Neural progenitor cell (in vitro differentiated cells): Measurements from ENCODE around the gene SNX4. TPM values are rescaled to one million over a fixed set of nuclear protein-coding genes. Genes with fewer than 3 reads are reported as not detected.
"Not testable (repeated sequence)": the region's sequence is repeated elsewhere in the genome, so short reads cannot be mapped to it uniquely, and the experiment has no call there.

Source experiments
- DNase-seq: peaks from one replicate; pipeline ENCODE4 v3.0.0-alpha.2; 2016; ENCODE audit warnings: low spot score
- H2AFZ ChIP-seq: fragments of 200-600 bp; sonication (generic); replicated peaks from 2 replicates; pipeline ENCODE4 v1.6.1; 2016; ENCODE audit warnings: antibody characterized with exemption
- H3F3A ChIP-seq: fragments of 200-600 bp; sonication (generic); 2 replicates; pipeline ENCODE4 v1.6.1; 2016; ENCODE audit warnings: antibody characterized with exemption, low read depth
- H3K27ac ChIP-seq: fragments of 200-600 bp; sonication (generic); 2 replicates; pipeline ENCODE4 v1.5.1; 2016; ENCODE audit warnings: mild to moderate bottlenecking
- H3K27me3 ChIP-seq: fragments of 200-600 bp; sonication (generic); 2 replicates; pipeline ENCODE4 v1.6.1; 2016; ENCODE audit warnings: mild to moderate bottlenecking, moderate library complexity
- H3K36me3 ChIP-seq: fragments of 200-600 bp; sonication (generic); 2 replicates; pipeline ENCODE4 v1.5.1; 2016
- H3K4me1 ChIP-seq: fragments of 200-600 bp; sonication (generic); 2 replicates; pipeline ENCODE4 v1.6.1; 2016; ENCODE audit warnings: mixed run types
- H3K4me2 ChIP-seq: fragments of 200-600 bp; sonication (generic); 2 replicates; pipeline ENCODE4 v1.6.1; 2016
- H3K4me3 ChIP-seq: fragments of 200-600 bp; sonication (generic); 2 replicates; pipeline ENCODE4 v1.5.1; 2016
- H3K79me2 ChIP-seq: fragments of 200-600 bp; sonication (generic); 2 replicates; pipeline ENCODE4 v1.6.1; 2016; ENCODE audit warnings: low read depth
- H3K9ac ChIP-seq: fragments of 200-600 bp; sonication (generic); 2 replicates; pipeline ENCODE4 v1.6.1; 2016
- H3K9me3 ChIP-seq: fragments of 200-600 bp; sonication (generic); 2 replicates; pipeline ENCODE4 v1.5.1; 2016; ENCODE audit warnings: low read depth
- H4K20me1 ChIP-seq: fragments of 200-600 bp; sonication (generic); 2 replicates; pipeline ENCODE4 v1.6.1; 2016; ENCODE audit warnings: low read depth
- H3K27ac Mint-ChIP-seq: 3 replicates; pipeline ENCODE4 v1.8.0; 2021; ENCODE audit warnings: mixed read lengths
- H3K27me3 Mint-ChIP-seq: 2 replicates; pipeline ENCODE4 v1.8.0; 2022; ENCODE audit warnings: low read depth, mild to moderate bottlenecking, inconsistent platforms, moderate library complexity, mixed read lengths; ENCODE audit not compliant: insufficient read depth
- H3K36me3 Mint-ChIP-seq: 3 replicates; pipeline ENCODE4 v1.8.0; 2021; ENCODE audit warnings: mixed read lengths
- H3K4me1 Mint-ChIP-seq: 3 replicates; pipeline ENCODE4 v1.8.0; 2021; ENCODE audit warnings: mixed read lengths
- H3K4me3 Mint-ChIP-seq: 3 replicates; pipeline ENCODE4 v1.8.0; 2021; ENCODE audit warnings: mild to moderate bottlenecking, moderate library complexity, mixed read lengths
- H3K9me3 Mint-ChIP-seq: 3 replicates; pipeline ENCODE4 v1.8.0; 2020; ENCODE audit warnings: mixed read lengths
- CTCF ChIP-seq: fragments of 200-600 bp; sonication (generic); IDR thresholded peaks from 2 replicates; pipeline ENCODE4 v1.5.1; 2017; ENCODE audit warnings: antibody characterized with exemption, mild to moderate bottlenecking
- EZH2 ChIP-seq: fragments of 200-600 bp; sonication (generic); IDR thresholded peaks from 2 replicates; pipeline ENCODE4 v1.6.1; 2017; ENCODE audit warnings: antibody characterized with exemption, mild to moderate bottlenecking, moderate library complexity
- EZH2phosphoT487 ChIP-seq: fragments of 200-600 bp; sonication (generic); IDR thresholded peaks from 2 replicates; pipeline ENCODE4 v1.6.1; 2017; ENCODE audit warnings: antibody characterized with exemption
- total RNA-seq: library from RNA; depleted of rRNA; stranded (reverse); fragments of >200 nt; gene quantifications from 2 replicates; pipeline ENCODE4 v1.2.3, GENCODE V29; 2015; ENCODE audit warnings: low replicate concordance

Gene SNX4
- total RNA-seq, 1 donor from 2014 or later, result 65.4 TPM

GRCh38 chr3:125528920-125529319 lies 8.9 kb upstream of the SNX4 start:
- TF ChIP-seq CTCF (no peak), EZH2phosphoT487 (no peak), EZH2 (no peak)
- no peak overlapping the region for H3K4me3 Mint-ChIP-seq
- Histone ChIP-seq H3K9ac (no peak overlapping the region), H3K4me3 (no peak overlapping the region), H4K20me1 (no peaks in the 10 kb centered on the region), H3K79me2 (no peaks in the 10 kb centered on the region), H3K36me3 (peaks cover 20% of the 10 kb centered on the region), H2AFZ (no peak overlapping the region), H3K27ac (no peak overlapping the region), H3K9me3 (no peaks in the 10 kb centered on the region), H3K4me2 (no peak overlapping the region), H3F3A (no peaks in the 10 kb centered on the region), H3K4me1 (no peaks in the 10 kb centered on the region), H3K27me3 (no peaks in the 10 kb centered on the region)
- no peaks in the 10 kb centered on the region for H3K27me3 Mint-ChIP-seq
- H3K36me3 Mint-ChIP-seq, result peaks cover 15% of the 10 kb centered on the region
- no peak for DNase-seq
- no peak overlapping the region for H3K27ac Mint-ChIP-seq
- H3K4me1 Mint-ChIP-seq, result peaks cover 1% of the 10 kb centered on the region
- no peaks in the 10 kb centered on the region for H3K9me3 Mint-ChIP-seq

GRCh38 chr3:125525153-125525552 lies 5.2 kb upstream of the SNX4 start:
- Histone ChIP-seq H3K4me3 (no peak overlapping the region), H3K9ac (no peak overlapping the region), H2AFZ (no peak overlapping the region), H3K4me1 (no peaks in the 10 kb centered on the region), H3K79me2 (no peaks in the 10 kb centered on the region), H3F3A (peaks cover 10% of the 10 kb centered on the region), H3K4me2 (no peak overlapping the region), H4K20me1 (no peaks in the 10 kb centered on the region), H3K9me3 (no peaks in the 10 kb centered on the region), H3K27ac (no peak overlapping the region), H3K27me3 (no peaks in the 10 kb centered on the region), H3K36me3 (peaks cover 13% of the 10 kb centered on the region)
- H3K4me3 Mint-ChIP-seq, result no peak overlapping the region
- DNase-seq, result no peak
- peaks cover 3% of the 10 kb centered on the region for H3K27me3 Mint-ChIP-seq
- no peaks in the 10 kb centered on the region for H3K9me3 Mint-ChIP-seq
- H3K4me1 Mint-ChIP-seq, result peaks cover 10% of the 10 kb centered on the region
- H3K36me3 Mint-ChIP-seq, result peaks cover 9% of the 10 kb centered on the region
- TF ChIP-seq CTCF (no peak), EZH2phosphoT487 (no peak), EZH2 (no peak)
- no peak overlapping the region for H3K27ac Mint-ChIP-seq

- Histone ChIP-seq H3K4me3 (peak overlapping the region; percentile 71), H2AFZ (peak overlapping the region; percentile 59), H3K4me2 (peak overlapping the region; percentile 87), H4K20me1 (peaks cover 13% of the 10 kb centered on the region), H3K79me2 (peaks cover 41% of the 10 kb centered on the region)
- H3K36me3 Mint-ChIP-seq, H3K9me3 Mint-ChIP-seq, DNase-seq, H3F3A ChIP-seq, H3K36me3 ChIP-seq, H3K9me3 ChIP-seq, H3K9ac ChIP-seq, H3K27ac ChIP-seq, H3K27me3 Mint-ChIP-seq, H3K4me1 ChIP-seq, H3K27me3 ChIP-seq: not testable (repeated sequence)
- Mint-ChIP-seq H3K4me1 (peaks cover 20% of the 10 kb centered on the region), H3K4me3 (peak overlapping the region; percentile 96), H3K27ac (peak overlapping the region; percentile 95)
Observed at GRCh38 chr3:125520563-125520919, 539 bp upstream of the SNX4 start.

GRCh38 chr3:125515421-125515820 lies 4.6 kb downstream of the SNX4 start:
- Mint-ChIP-seq H3K36me3 (peaks cover 28% of the 10 kb centered on the region), H3K4me1 (peaks cover 13% of the 10 kb centered on the region), H3K27me3 (no peaks in the 10 kb centered on the region), H3K9me3 (peaks cover 4% of the 10 kb centered on the region), H3K27ac (no peak overlapping the region), H3K4me3 (no peak overlapping the region)
- Histone ChIP-seq H3F3A (peaks cover 2% of the 10 kb centered on the region), H3K27me3 (no peaks in the 10 kb centered on the region), H3K4me2 (no peak overlapping the region), H3K4me1 (no peaks in the 10 kb centered on the region), H4K20me1 (peaks cover 36% of the 10 kb centered on the region), H3K79me2 (peaks cover 86% of the 10 kb centered on the region), H2AFZ (no peak overlapping the region), H3K36me3 (no peaks in the 10 kb centered on the region), H3K9ac (no peak overlapping the region), H3K27ac (no peak overlapping the region), H3K4me3 (no peak overlapping the region), H3K9me3 (no peaks in the 10 kb centered on the region)
- no peak for DNase-seq
- TF ChIP-seq EZH2 (no peak), CTCF (no peak), EZH2phosphoT487 (no peak)
